Loucy (cell line): ENCODE measurements around the gene PHACTR2.

Experiments used
- H2AFZ ChIP-seq: fragments of 200-600 bp; sonication (generic); 2 replicates; pipeline ENCODE4 v1.6.0; 2016; ENCODE audit warnings: antibody characterized with exemption, mild to moderate bottlenecking, low read length, moderate library complexity
- H3F3A ChIP-seq: fragments of 200-600 bp; 2 replicates; pipeline ENCODE4 v1.6.0; 2016; ENCODE audit warnings: antibody characterized with exemption, low read depth, mild to moderate bottlenecking
- H3K27me3 ChIP-seq: fragments of 200-600 bp; sonication (generic); 2 replicates; pipeline ENCODE4 v1.6.1; 2014; ENCODE audit warnings: low read length, mild to moderate bottlenecking; ENCODE audit not compliant: insufficient read depth, poor library complexity, severe bottlenecking
- H3K36me3 ChIP-seq: fragments of 200-600 bp; sonication (generic); 2 replicates; pipeline ENCODE4 v1.6.1; 2016; ENCODE audit warnings: low read length; ENCODE audit not compliant: insufficient read depth
- H3K4me1 ChIP-seq: fragments of 200-600 bp; sonication (generic); 2 replicates; pipeline ENCODE4 v1.5.1; 2014; ENCODE audit warnings: low read length, mild to moderate bottlenecking; ENCODE audit not compliant: insufficient read depth, poor library complexity, severe bottlenecking
- H3K4me2 ChIP-seq: fragments of 200-600 bp; sonication (generic); 2 replicates; pipeline ENCODE4 v1.6.0; 2014; ENCODE audit warnings: antibody characterized with exemption, low read length, low read depth, mild to moderate bottlenecking; ENCODE audit not compliant: poor library complexity, severe bottlenecking
- H3K4me3 ChIP-seq: fragments of 200-600 bp; sonication (generic); 2 replicates; pipeline ENCODE4 v1.5.1; 2014; ENCODE audit warnings: low read length, mild to moderate bottlenecking, mixed read lengths; ENCODE audit not compliant: poor library complexity, severe bottlenecking
- H3K79me2 ChIP-seq: fragments of 200-600 bp; sonication (generic); 2 replicates; pipeline ENCODE4 v1.6.1; 2014; ENCODE audit warnings: low read length; ENCODE audit not compliant: insufficient read depth
- H3K9ac ChIP-seq: fragments of 200-600 bp; sonication (generic); 2 replicates; pipeline ENCODE4 v1.6.0; 2014; ENCODE audit warnings: mild to moderate bottlenecking, low read depth, low read length, moderate library complexity; ENCODE audit not compliant: poor library complexity, severe bottlenecking
- H3K9me2 ChIP-seq: fragments of 200-600 bp; sonication (generic); replicated peaks from 2 replicates; pipeline ENCODE4 v1.6.1; 2016; ENCODE audit warnings: low read depth, low read length, mixed read lengths
- H3K9me3 ChIP-seq: fragments of 200-600 bp; sonication (generic); 2 replicates; pipeline ENCODE4 v1.6.1; 2014; ENCODE audit warnings: mild to moderate bottlenecking, antibody characterized with exemption, low read length, low read depth; ENCODE audit not compliant: insufficient read depth
- H4K20me1 ChIP-seq: fragments of 200-600 bp; sonication (generic); 2 replicates; pipeline ENCODE4 v1.6.0; 2014; ENCODE audit warnings: antibody characterized with exemption, low read length, mild to moderate bottlenecking; ENCODE audit not compliant: insufficient read depth, poor library complexity, severe bottlenecking
- CTCF ChIP-seq: fragments of 200-600 bp; sonication (generic); conservative IDR thresholded peaks from 2 replicates; pipeline ENCODE4 v1.5.1; 2014; ENCODE audit warnings: mild to moderate bottlenecking, antibody characterized with exemption, low read length
- EZH2phosphoT487 ChIP-seq: fragments of 200-600 bp; IDR thresholded peaks from 2 replicates; pipeline ENCODE4 v1.6.1; 2018; ENCODE audit warnings: antibody characterized with exemption, mild to moderate bottlenecking, moderate library complexity, borderline replicate concordance

Gene PHACTR2

GRCh38 chr6:143680141-143680540, 2.4 kb downstream of the PHACTR2 start:
- Histone ChIP-seq H3K4me3 (no peak overlapping the region), H3K36me3 (no peaks in the 10 kb centered on the region), H3K9me3 (no peaks in the 10 kb centered on the region), H3K9ac (no peak overlapping the region), H3F3A (0 out of 2 replicates have a peak, but pooled peaks cover under 1% of the 10 kb centered on the region), H3K9me2 (no peaks in the 10 kb centered on the region), H3K27me3 (no peaks in the 10 kb centered on the region), H4K20me1 (peaks cover 4% of the 10 kb centered on the region), H3K4me1 (peaks cover 27% of the 10 kb centered on the region), H3K4me2 (no peak overlapping the region), H2AFZ (no peak overlapping the region), H3K79me2 (no peaks in the 10 kb centered on the region)
- TF ChIP-seq EZH2phosphoT487 (no peak), CTCF (no peak)

GRCh38 chr6:143682805-143683204, 5.0 kb downstream of the PHACTR2 start:
- Histone ChIP-seq H3F3A (no peaks in the 10 kb centered on the region), H3K4me2 (no peak overlapping the region), H3K4me3 (no peak overlapping the region), H3K9ac (no peak overlapping the region), H3K9me3 (no peaks in the 10 kb centered on the region), H4K20me1 (no peaks in the 10 kb centered on the region), H3K4me1 (peaks cover 27% of the 10 kb centered on the region), H2AFZ (no peak overlapping the region), H3K79me2 (no peaks in the 10 kb centered on the region), H3K9me2 (no peaks in the 10 kb centered on the region), H3K36me3 (no peaks in the 10 kb centered on the region), H3K27me3 (no peaks in the 10 kb centered on the region)
- TF ChIP-seq EZH2phosphoT487 (no peak), CTCF (no peak)

DNA sequence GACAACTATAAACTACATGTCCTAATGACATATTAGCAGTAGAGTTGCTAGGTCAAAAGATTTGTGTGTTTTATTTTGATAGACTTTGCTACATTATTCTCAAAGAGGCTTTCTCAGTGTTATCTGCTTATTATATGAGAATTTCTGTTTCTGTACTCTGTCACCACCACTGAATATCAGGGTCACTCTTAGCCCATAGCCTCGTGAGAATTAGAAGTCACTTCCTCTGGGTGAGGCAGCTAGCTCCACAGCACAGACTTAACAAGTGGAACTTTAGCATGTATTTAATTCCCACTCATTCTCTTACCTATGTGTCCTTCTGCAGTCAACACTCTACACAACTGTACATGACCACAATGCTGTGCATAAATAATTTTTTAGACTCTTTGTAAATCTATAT, 6.7 kb downstream of the PHACTR2 start:
- no peak overlapping the region for H3K9ac ChIP-seq
- no peaks in the 10 kb centered on the region for H3K27me3 ChIP-seq
- no peaks in the 10 kb centered on the region for H3K36me3 ChIP-seq
- no peak overlapping the region for H3K4me3 ChIP-seq
- H3K9me3 ChIP-seq: no peaks in the 10 kb centered on the region
- no peak overlapping the region for H2AFZ ChIP-seq
- H4K20me1 ChIP-seq: no peaks in the 10 kb centered on the region
- H3K4me2 ChIP-seq: no peak overlapping the region
- no peaks in the 10 kb centered on the region for H3K9me2 ChIP-seq
- peaks cover 16% of the 10 kb centered on the region for H3K4me1 ChIP-seq
- H3K79me2 ChIP-seq: no peaks in the 10 kb centered on the region
- H3F3A ChIP-seq: no peaks in the 10 kb centered on the region
- TF ChIP-seq EZH2phosphoT487 (no peak), CTCF (no peak)
